ENCODE measurements around the gene GPC3. TPM values are rescaled to one million over a fixed set of nuclear protein-coding genes. Genes with fewer than 3 reads are reported as not detected.

The GPC3 gene
- total RNA-seq, 1 experiment from 2014 or later = not detected

- no peak overlapping the region for H3K4me3 ChIP-seq
- no peaks in the 10 kb centered on the region for H4K20me1 ChIP-seq (ENCODE audit: insufficient read depth)
- H3F3A ChIP-seq (ENCODE audit: insufficient read depth, low read depth) = no peaks in the 10 kb centered on the region
- no peak overlapping the region for H2AFZ ChIP-seq
- DNase-seq = no peak
- no peaks in the 10 kb centered on the region; the same call in 1 of the 2 replicates for H3K27me3 ChIP-seq (ENCODE audit: insufficient read depth, low read depth)
- no peaks in the 10 kb centered on the region for H3K4me1 ChIP-seq (replicated peaks; ENCODE audit: insufficient read depth)
- no TSS peak for BruUV-seq (replicated peaks)
- ChIA-PET CTCF (no interaction called here), POLR2A (ENCODE audit: unreplicated experiment) (no interaction called here)
- no peaks in the 10 kb centered on the region for H3K36me3 ChIP-seq (ENCODE audit: low read depth)
- intact Hi-C loops (cut with micrococcal nuclease; ENCODE audit: unreplicated experiment) = no loop called here
- H3K9me2 ChIP-seq (ENCODE audit: insufficient read depth) = no peaks in the 10 kb centered on the region
- no peaks in the 10 kb centered on the region for H3K79me2 ChIP-seq (ENCODE audit: low read depth)
- H3K9me3 ChIP-seq (ENCODE audit: insufficient read depth, low read depth) = no peaks in the 10 kb centered on the region
- TF ChIP-seq EZH2 (IDR thresholded peaks at IDR 0.05; ENCODE audit: low read depth) (no peak), CTCF (conservative IDR thresholded peaks at IDR 0.05) (no peak)
- no peak overlapping the region for H3K4me2 ChIP-seq
- no peak overlapping the region for H3K27ac ChIP-seq
These were observed 5.7 kb downstream of the GPC3 start for GRCh38 chrX:133979641-133980230.

- Histone ChIP-seq H3K36me3 (ENCODE audit: low read depth) (no peaks in the 10 kb centered on the region), H3K27ac (no peak overlapping the region), H3K27me3 (ENCODE audit: insufficient read depth, low read depth) (no peaks in the 10 kb centered on the region), H3K9me2 (ENCODE audit: insufficient read depth) (peaks cover 5% of the 10 kb centered on the region; the same call in 1 of the 2 replicates), H3F3A (ENCODE audit: insufficient read depth, low read depth) (no peaks in the 10 kb centered on the region), H3K4me2 (no peak overlapping the region), H2AFZ (no peak overlapping the region), H4K20me1 (ENCODE audit: insufficient read depth) (no peaks in the 10 kb centered on the region), H3K4me3 (no peak overlapping the region), H3K9me3 (ENCODE audit: insufficient read depth, low read depth) (no peaks in the 10 kb centered on the region), H3K4me1 (replicated peaks; ENCODE audit: insufficient read depth) (no peaks in the 10 kb centered on the region), H3K79me2 (ENCODE audit: low read depth) (no peaks in the 10 kb centered on the region)
- intact Hi-C loops (cut with micrococcal nuclease; ENCODE audit: unreplicated experiment) = no loop called here
- ChIA-PET POLR2A (ENCODE audit: unreplicated experiment) (no interaction called here), CTCF (no interaction called here)
- TF ChIP-seq CTCF (conservative IDR thresholded peaks at IDR 0.05) (no peak), EZH2 (IDR thresholded peaks at IDR 0.05; ENCODE audit: low read depth) (no peak)
- no TSS peak for BruUV-seq (replicated peaks)
- DNase-seq = no peak
These were observed 11.7 kb downstream of the GPC3 start for GRCh38 chrX:133973704-133974103.

GRCh38 chrX:133972916-133973315 lies 12.5 kb downstream of the GPC3 start:
- no peaks in the 10 kb centered on the region for H3K79me2 ChIP-seq (ENCODE audit: low read depth)
- no peak for DNase-seq
- H3F3A ChIP-seq (ENCODE audit: insufficient read depth, low read depth) = no peaks in the 10 kb centered on the region
- H3K9me2 ChIP-seq (ENCODE audit: insufficient read depth) = peaks cover 5% of the 10 kb centered on the region; the same call in 1 of the 2 replicates
- H3K4me1 ChIP-seq (replicated peaks; ENCODE audit: insufficient read depth) = no peaks in the 10 kb centered on the region
- H2AFZ ChIP-seq = no peak overlapping the region
- no peaks in the 10 kb centered on the region for H3K9me3 ChIP-seq (ENCODE audit: insufficient read depth, low read depth)
- BruUV-seq (replicated peaks) = no TSS peak
- no peaks in the 10 kb centered on the region for H4K20me1 ChIP-seq (ENCODE audit: insufficient read depth)
- no peaks in the 10 kb centered on the region for H3K36me3 ChIP-seq (ENCODE audit: low read depth)
- TF ChIP-seq EZH2 (IDR thresholded peaks at IDR 0.05; ENCODE audit: low read depth) (no peak), CTCF (conservative IDR thresholded peaks at IDR 0.05) (no peak)
- no peak overlapping the region for H3K27ac ChIP-seq
- POLR2A ChIA-PET (ENCODE audit: unreplicated experiment) = no interaction called here
- intact Hi-C loops (cut with micrococcal nuclease; ENCODE audit: unreplicated experiment) = no loop called here
- H3K27me3 ChIP-seq (ENCODE audit: insufficient read depth, low read depth) = no peaks in the 10 kb centered on the region
- no peak overlapping the region for H3K4me2 ChIP-seq
- CTCF ChIA-PET = no interaction called here
- no peak overlapping the region for H3K4me3 ChIP-seq
